PFSK-1 (cell line): ENCODE results near the gene FAM174C.

ENCODE experiments used
- POLR2AphosphoS5 ChIP-seq: IDR thresholded peaks from 2 replicates; pipeline ENCODE4 v1.6.1; 2012; ENCODE audit warnings: low read depth, mild to moderate bottlenecking, control low read depth, low read length, moderate library complexity
- TF ChIP-seq, protein P1 (sequence below), 2 experiments: IDR thresholded peaks; 2 replicates each; pipeline versions ENCODE4 v1.6.1 to v1.8.0; 2011 to 2012; ENCODE audit warnings: low read depth in 2 of 2, low read length in 2 of 2, control low read depth in 1 of 2, inconsistent platforms in 1 of 2, mild to moderate bottlenecking in 1 of 2, moderate library complexity in 1 of 2; ENCODE audit not compliant: insufficient read depth in 1 of 2

DNA sequence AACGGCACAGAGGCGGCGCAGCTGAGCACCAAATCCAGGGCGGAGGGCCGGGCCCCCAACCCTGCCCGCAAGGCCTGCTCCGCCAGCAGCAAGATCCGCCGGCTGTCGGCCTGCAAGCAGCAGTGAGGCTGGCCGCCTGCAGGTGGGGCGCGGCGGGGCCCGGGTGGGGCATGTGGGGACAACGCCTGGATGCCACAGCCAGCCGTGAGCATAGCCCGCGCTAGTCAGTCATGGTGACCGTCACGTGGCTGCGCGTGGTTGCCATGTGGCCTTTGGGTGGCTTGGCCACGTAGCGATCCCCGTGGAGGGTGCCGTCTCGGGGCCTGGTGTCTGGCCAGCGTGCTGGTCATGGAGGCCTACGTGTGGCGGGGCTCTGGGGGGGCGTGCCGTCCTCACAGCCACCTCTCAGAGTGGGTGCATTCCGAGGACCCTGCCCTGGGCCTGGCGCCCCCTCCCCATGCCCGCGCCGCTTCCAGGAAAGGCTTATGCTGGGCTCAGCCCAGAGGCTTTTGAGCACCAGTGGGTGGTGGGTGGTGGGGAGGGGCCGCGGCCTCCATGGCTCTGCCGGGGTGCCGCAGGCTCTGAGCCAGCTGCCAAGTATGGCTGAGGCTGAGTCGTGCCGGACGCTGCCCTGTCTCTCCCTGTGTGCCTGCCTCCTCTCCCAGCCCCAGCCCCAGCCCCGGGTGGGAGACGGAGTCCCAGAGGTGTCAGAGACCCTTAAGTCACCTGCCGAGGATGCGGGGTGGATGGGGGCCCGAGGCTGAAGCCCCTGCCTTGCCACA, 48.6 kb upstream of the FAM174C start:
- TF ChIP-seq, protein P1, sequence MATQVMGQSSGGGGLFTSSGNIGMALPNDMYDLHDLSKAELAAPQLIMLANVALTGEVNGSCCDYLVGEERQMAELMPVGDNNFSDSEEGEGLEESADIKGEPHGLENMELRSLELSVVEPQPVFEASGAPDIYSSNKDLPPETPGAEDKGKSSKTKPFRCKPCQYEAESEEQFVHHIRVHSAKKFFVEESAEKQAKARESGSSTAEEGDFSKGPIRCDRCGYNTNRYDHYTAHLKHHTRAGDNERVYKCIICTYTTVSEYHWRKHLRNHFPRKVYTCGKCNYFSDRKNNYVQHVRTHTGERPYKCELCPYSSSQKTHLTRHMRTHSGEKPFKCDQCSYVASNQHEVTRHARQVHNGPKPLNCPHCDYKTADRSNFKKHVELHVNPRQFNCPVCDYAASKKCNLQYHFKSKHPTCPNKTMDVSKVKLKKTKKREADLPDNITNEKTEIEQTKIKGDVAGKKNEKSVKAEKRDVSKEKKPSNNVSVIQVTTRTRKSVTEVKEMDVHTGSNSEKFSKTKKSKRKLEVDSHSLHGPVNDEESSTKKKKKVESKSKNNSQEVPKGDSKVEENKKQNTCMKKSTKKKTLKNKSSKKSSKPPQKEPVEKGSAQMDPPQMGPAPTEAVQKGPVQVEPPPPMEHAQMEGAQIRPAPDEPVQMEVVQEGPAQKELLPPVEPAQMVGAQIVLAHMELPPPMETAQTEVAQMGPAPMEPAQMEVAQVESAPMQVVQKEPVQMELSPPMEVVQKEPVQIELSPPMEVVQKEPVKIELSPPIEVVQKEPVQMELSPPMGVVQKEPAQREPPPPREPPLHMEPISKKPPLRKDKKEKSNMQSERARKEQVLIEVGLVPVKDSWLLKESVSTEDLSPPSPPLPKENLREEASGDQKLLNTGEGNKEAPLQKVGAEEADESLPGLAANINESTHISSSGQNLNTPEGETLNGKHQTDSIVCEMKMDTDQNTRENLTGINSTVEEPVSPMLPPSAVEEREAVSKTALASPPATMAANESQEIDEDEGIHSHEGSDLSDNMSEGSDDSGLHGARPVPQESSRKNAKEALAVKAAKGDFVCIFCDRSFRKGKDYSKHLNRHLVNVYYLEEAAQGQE (IDR thresholded peaks at IDR 0.05; ENCODE audit: insufficient read depth in 1 of 2, low read depth in 2 of 2, low read length in 2 of 2) = no peak
- peak; percentile 58 for TF ChIP-seq POLR2AphosphoS5
